ENCODE results near the gene COMT. TPM values are rescaled to one million over a fixed set of nuclear protein-coding genes. Genes with fewer than 3 reads are reported as not detected.

The COMT gene
- total and polyA plus RNA-seq, 9 of the 15 experiments (the other 6 are each of a cell fraction or from before 2014, with no cell fraction given) = 12.5 to 351 (median 155) TPM

DNA sequence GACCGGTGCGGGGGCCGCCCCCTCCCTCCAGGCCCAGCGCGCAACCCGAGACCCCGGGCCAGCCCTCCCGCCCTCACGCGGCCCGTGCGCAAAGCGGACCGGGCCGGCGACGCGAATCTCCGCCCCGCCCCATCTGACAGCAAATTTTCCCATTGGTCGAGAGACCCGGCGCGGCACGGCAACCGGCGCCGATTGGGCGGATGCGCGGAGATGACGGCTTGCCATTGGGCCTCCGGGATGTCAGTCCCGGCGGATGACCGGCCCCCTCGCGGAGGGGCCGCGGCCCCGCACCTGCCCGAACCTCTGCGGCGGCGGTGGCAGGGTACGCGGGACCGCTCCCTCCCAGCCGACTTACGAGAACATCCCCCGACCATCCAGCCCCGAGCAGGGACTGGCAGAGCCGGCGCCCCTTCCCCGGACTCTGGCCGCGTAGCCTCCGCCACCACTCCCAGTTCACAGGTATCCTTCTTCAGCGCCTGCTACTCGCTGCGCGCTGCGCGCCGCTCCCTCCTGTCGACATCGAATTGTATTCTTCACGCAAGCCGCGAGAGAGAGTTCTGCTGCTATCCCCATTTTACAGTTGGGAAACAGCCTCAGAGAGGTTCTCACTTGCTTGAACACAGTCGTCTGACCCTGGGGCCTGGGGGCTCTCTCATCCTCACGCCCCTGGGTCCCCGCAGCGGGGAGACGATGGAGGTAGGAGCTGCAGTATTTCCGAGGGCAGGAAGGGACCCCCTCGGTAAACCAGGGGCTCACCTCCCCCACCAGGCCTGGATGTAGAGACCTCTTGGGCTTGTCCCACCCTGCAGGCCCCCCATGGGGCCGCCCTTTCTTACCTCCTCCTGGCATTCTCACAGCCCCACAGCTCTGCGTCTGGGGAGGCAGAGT is 75.4 kb downstream of the COMT start, which contains the start of gene ARVCF (continued):
- TF ChIP-seq CHD7 (IDR thresholded peaks at IDR 0.05; ENCODE audit: low read depth, low read length) (no peak), ZNF766 (CRISPR knock-in tag; conservative IDR thresholded peaks at IDR 0.05) (no peak), ZNF592 (IDR thresholded peaks at IDR 0.05) (no peak), MCM5 (IDR thresholded peaks at IDR 0.05; ENCODE audit: low read depth) (no peak), TAL1 (IDR thresholded peaks at IDR 0.05) (no peak), MCM3 (IDR thresholded peaks at IDR 0.05) (no peak), RFX1 (IDR thresholded peaks at IDR 0.05) (no peak), PTBP1 (IDR thresholded peaks at IDR 0.05; ENCODE audit: low read depth, low read length) (no peak)
- TF ChIP-seq, protein P1, sequence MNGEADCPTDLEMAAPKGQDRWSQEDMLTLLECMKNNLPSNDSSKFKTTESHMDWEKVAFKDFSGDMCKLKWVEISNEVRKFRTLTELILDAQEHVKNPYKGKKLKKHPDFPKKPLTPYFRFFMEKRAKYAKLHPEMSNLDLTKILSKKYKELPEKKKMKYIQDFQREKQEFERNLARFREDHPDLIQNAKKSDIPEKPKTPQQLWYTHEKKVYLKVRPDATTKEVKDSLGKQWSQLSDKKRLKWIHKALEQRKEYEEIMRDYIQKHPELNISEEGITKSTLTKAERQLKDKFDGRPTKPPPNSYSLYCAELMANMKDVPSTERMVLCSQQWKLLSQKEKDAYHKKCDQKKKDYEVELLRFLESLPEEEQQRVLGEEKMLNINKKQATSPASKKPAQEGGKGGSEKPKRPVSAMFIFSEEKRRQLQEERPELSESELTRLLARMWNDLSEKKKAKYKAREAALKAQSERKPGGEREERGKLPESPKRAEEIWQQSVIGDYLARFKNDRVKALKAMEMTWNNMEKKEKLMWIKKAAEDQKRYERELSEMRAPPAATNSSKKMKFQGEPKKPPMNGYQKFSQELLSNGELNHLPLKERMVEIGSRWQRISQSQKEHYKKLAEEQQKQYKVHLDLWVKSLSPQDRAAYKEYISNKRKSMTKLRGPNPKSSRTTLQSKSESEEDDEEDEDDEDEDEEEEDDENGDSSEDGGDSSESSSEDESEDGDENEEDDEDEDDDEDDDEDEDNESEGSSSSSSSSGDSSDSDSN (IDR thresholded peaks at IDR 0.05; ENCODE audit: borderline replicate concordance in 1 of 2, low read depth in 2 of 2, low read length in 2 of 2) = peak; percentile 63 to 92; a peak in 1 of 4 replicates
